ENCODE measurements around the gene LRRC42.

Gene LRRC42

GRCh38 chr1:53975861-53976260 is 29.7 kb downstream of the LRRC42 start:
- Histone ChIP-seq H3K9me3 (ENCODE audit: insufficient read depth, low read length) (no peaks in the 10 kb centered on the region), H3K36me3 (ENCODE audit: low read length) (no peaks in the 10 kb centered on the region), H3K27ac (ENCODE audit: low read depth, low read length) (no peak overlapping the region), H3K79me2 (ENCODE audit: insufficient read depth, low read length) (no peaks in the 10 kb centered on the region), H4K20me1 (ENCODE audit: low read depth, low read length) (no peaks in the 10 kb centered on the region), H3F3A (ENCODE audit: insufficient read depth) (no peaks in the 10 kb centered on the region), H3K27me3 (ENCODE audit: low read length) (no peaks in the 10 kb centered on the region), H3K9ac (ENCODE audit: low read length) (no peak overlapping the region), H3K4me3 (ENCODE audit: insufficient read depth, low read length, poor library complexity, severe bottlenecking) (no peak overlapping the region), H2AFZ (ENCODE audit: low read depth, low read length, severe bottlenecking) (no peak overlapping the region), H3K9me2 (replicated peaks; ENCODE audit: insufficient read depth, low read length) (no peaks in the 10 kb centered on the region), H3K4me2 (ENCODE audit: low read depth, low read length, poor library complexity, severe bottlenecking) (no peak overlapping the region)
- TF ChIP-seq EZH2phosphoT487 (conservative IDR thresholded peaks at IDR 0.05; ENCODE audit: low read length): no peak
- no peak for TF ChIP-seq CTCF (IDR thresholded peaks at IDR 0.05; ENCODE audit: insufficient read depth, low read length, poor library complexity, severe bottlenecking)

GRCh38 chr1:53979712-53980450 is 33.7 kb downstream of the LRRC42 start:
- no peak overlapping the region for H3K4me3 ChIP-seq (ENCODE audit: insufficient read depth, low read length, poor library complexity, severe bottlenecking)
- no peaks in the 10 kb centered on the region for H3K9me3 ChIP-seq (ENCODE audit: insufficient read depth, low read length)
- no peak overlapping the region for H3K9ac ChIP-seq (ENCODE audit: low read length)
- H3K79me2 ChIP-seq (ENCODE audit: insufficient read depth, low read length): no peaks in the 10 kb centered on the region
- no peaks in the 10 kb centered on the region for H4K20me1 ChIP-seq (ENCODE audit: low read depth, low read length)
- no peaks in the 10 kb centered on the region for H3F3A ChIP-seq (ENCODE audit: insufficient read depth)
- no peaks in the 10 kb centered on the region for H3K27me3 ChIP-seq (ENCODE audit: low read length)
- H2AFZ ChIP-seq (ENCODE audit: low read depth, low read length, severe bottlenecking): no peak overlapping the region
- H3K36me3 ChIP-seq (ENCODE audit: low read length): no peaks in the 10 kb centered on the region
- no peak overlapping the region for H3K27ac ChIP-seq (ENCODE audit: low read depth, low read length)
- no peak for TF ChIP-seq CTCF (IDR thresholded peaks at IDR 0.05; ENCODE audit: insufficient read depth, low read length, poor library complexity, severe bottlenecking)
- no peak for TF ChIP-seq EZH2phosphoT487 (conservative IDR thresholded peaks at IDR 0.05; ENCODE audit: low read length)
- no peaks in the 10 kb centered on the region for H3K9me2 ChIP-seq (replicated peaks; ENCODE audit: insufficient read depth, low read length)
- no peak overlapping the region for H3K4me2 ChIP-seq (ENCODE audit: low read depth, low read length, poor library complexity, severe bottlenecking)

- no peaks in the 10 kb centered on the region for H3K27me3 ChIP-seq (ENCODE audit: low read length)
- H4K20me1 ChIP-seq (ENCODE audit: low read depth, low read length): no peaks in the 10 kb centered on the region
- H3K27ac ChIP-seq (ENCODE audit: low read depth, low read length): no peak overlapping the region
- H3K9me2 ChIP-seq (replicated peaks; ENCODE audit: insufficient read depth, low read length): no peaks in the 10 kb centered on the region
- H3K36me3 ChIP-seq (ENCODE audit: low read length): no peaks in the 10 kb centered on the region
- no peak overlapping the region for H3K4me3 ChIP-seq (ENCODE audit: insufficient read depth, low read length, poor library complexity, severe bottlenecking)
- H3K9ac ChIP-seq (ENCODE audit: low read length): no peak overlapping the region
- no peaks in the 10 kb centered on the region for H3K9me3 ChIP-seq (ENCODE audit: insufficient read depth, low read length)
- no peaks in the 10 kb centered on the region for H3K79me2 ChIP-seq (ENCODE audit: insufficient read depth, low read length)
- TF ChIP-seq EZH2phosphoT487 (conservative IDR thresholded peaks at IDR 0.05; ENCODE audit: low read length) (no peak), CTCF (IDR thresholded peaks at IDR 0.05; ENCODE audit: insufficient read depth, low read length, poor library complexity, severe bottlenecking) (no peak)
- H3F3A ChIP-seq (ENCODE audit: insufficient read depth): no peaks in the 10 kb centered on the region
- H3K4me2 ChIP-seq (ENCODE audit: low read depth, low read length, poor library complexity, severe bottlenecking): no peak overlapping the region
- no peak overlapping the region for H2AFZ ChIP-seq (ENCODE audit: low read depth, low read length, severe bottlenecking)
These were observed 35.1 kb downstream of the LRRC42 start for GRCh38 chr1:53981220-53981619.

All from SU-DHL-6 (cell line).